SK-N-MC (cell line): ENCODE results near the gene DOCK4.

ENCODE experiments used
- EZH2 ChIP-seq: fragments of 200-600 bp; sonication (generic); IDR thresholded peaks from one replicate; pipeline ENCODE4 v1.6.1; 2017; ENCODE audit warnings: antibody characterized with exemption
- FOXP2 ChIP-seq: optimal IDR thresholded peaks from 2 replicates; pipeline ENCODE3; 2011; ENCODE audit warnings: mild to moderate bottlenecking, moderate library complexity; ENCODE audit not compliant: insufficient read depth; ENCODE audit errors: extremely low read length, control extremely low read depth
- POLR2AphosphoS5 ChIP-seq: IDR thresholded peaks from 2 replicates; pipeline ENCODE4 v1.6.1; 2012; ENCODE audit warnings: mild to moderate bottlenecking, low read depth, low read length, borderline replicate concordance

DNA sequence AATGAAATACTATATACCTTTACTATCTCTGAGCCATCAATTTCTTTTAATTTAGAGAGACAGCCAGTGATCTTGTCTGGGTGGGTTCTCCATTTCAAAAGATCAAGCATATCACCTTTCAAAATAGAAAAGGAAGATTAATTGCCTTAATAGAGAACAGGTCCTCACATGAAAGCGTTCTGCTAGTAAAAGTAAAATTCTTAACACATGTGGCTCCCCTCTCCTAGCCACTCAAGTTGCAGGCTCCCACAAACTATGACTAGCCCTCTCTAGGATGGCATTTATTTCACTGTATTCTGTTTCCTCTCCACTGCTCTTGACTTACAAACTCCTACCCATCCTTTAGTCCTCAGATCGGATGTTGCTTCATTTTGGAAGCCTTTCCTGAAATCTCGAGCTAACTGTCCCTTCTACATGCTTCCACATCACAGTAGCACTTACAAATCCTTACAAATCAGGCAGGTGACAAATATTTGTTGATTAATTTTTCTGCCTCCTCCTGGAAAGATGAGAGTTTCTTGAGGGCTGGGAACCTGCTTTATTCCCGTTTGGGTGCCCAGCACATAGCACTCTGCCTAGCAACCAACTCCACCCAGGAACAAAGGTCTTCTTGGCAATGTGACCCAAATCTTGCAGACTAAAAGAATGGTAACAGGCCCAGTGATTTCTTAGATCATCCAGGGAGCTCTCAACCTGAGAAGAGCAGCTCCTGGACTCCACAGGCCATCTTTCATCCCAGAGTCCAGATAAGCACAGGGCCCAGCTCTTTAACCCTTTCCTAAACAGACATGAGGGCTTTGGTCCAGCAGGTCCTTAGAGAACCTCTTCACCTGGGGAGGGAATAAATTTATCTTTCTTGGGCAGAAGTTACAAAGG is 333.5 kb downstream of the DOCK4 start:
- TF ChIP-seq FOXP2: no peak
- no peak for TF ChIP-seq EZH2
- TF ChIP-seq POLR2AphosphoS5: no peak
